HCT116 (cell line): Measurements from ENCODE around the gene SLC37A3. TPM values are rescaled to one million over a fixed set of nuclear protein-coding genes. Genes with fewer than 3 reads are reported as not detected.

ENCODE experiments used
- ATAC-seq: fragments of 200-7000 bp; cut with Tn5 transposase; 2 replicates; pipeline ENCODE4 v1.9.1; 2020; ENCODE audit warnings: mild to moderate bottlenecking, moderate library complexity
- BruUV-seq: library from RNA; stranded (reverse); fragments of 400-500 nt; replicated peaks from 2 replicates; lab custom pipeline; 2021; lab: Mats Ljungman, UMichigan
- CTCF ChIA-PET: fragments of 300-600 bp; sonication (Branson Sonifier 250); formaldehyde crosslinking; loops from one replicate; lab custom pipeline; 2021; ENCODE audit warnings: antibody characterized with exemption; lab: Charles Lee
- POLR2A ChIA-PET: fragments of 300-600, 350-600 bp; sonication (Branson Sonifier 250); formaldehyde crosslinking; loops from one replicate; lab custom pipeline; 2021; ENCODE audit warnings: antibody characterized with exemption; lab: Charles Lee
- RAD21 ChIA-PET, 2 experiments: fragments of 300-600 bp; sonication (Branson Sonifier 250); formaldehyde crosslinking; loops; one replicate each; lab custom pipeline; 2023; ENCODE audit warnings: low total read pairs in 2 of 2; ENCODE audit not compliant: uncharacterized antibody in 2 of 2, unreplicated experiment in 2 of 2, low non-redundant PET in 1 of 2; lab: Charles Lee
- DNase-seq: peaks from one replicate; pipeline ENCODE4 v3.0.0-alpha.2; 2010; ENCODE audit warnings: low read depth, low spot score
- H2AFZ ChIP-seq: fragments of 200-600 bp; shearing (Covaris generic), sonication (generic); 2 replicates; pipeline ENCODE4 v1.6.1; 2017; ENCODE audit warnings: low read depth, mixed run types, mixed read lengths, antibody characterized with exemption, low read length; ENCODE audit not compliant: poor library complexity, severe bottlenecking
- H3K27ac ChIP-seq: 2 replicates; pipeline ENCODE4 v1.5.1; 2012; ENCODE audit warnings: low read depth, low read length
- H3K27me3 ChIP-seq: fragments of 200-600 bp; sonication (generic); 2 replicates; pipeline ENCODE4 v1.6.1; 2016; ENCODE audit warnings: mixed run types, low read length, mixed read lengths; ENCODE audit not compliant: insufficient read depth
- H3K36me3 ChIP-seq, 2 experiments: fragments of 200-500 bp in 1 of 2; fragments of 200-600 bp in 1 of 2; sonication (Bioruptor generic) in 1 of 2; sonication (generic) in 1 of 2; 2 replicates each; pipeline versions ENCODE4 v1.5.1 to v1.6.1; 2014 to 2016; ENCODE audit warnings: low read length in 2 of 2, inconsistent platforms in 1 of 2, mixed read lengths in 1 of 2, mixed run types in 1 of 2; ENCODE audit not compliant: insufficient read depth in 2 of 2, control insufficient read depth in 1 of 2
- H3K4me1 ChIP-seq, 2 experiments: fragments of 200-600 bp in 1 of 2; sonication (generic) in 1 of 2; 2 replicates each; pipeline versions ENCODE4 v1.5.1 to v1.6.1; 2012 to 2017; ENCODE audit warnings: low read length in 2 of 2, inconsistent platforms in 1 of 2, mild to moderate bottlenecking in 1 of 2, mixed read lengths in 1 of 2, mixed run types in 1 of 2, moderate library complexity in 1 of 2; ENCODE audit not compliant: insufficient read depth in 2 of 2, control insufficient read depth in 1 of 2
- H3K4me2 ChIP-seq: fragments of 200-600 bp; sonication (generic); 2 replicates; pipeline ENCODE4 v1.6.1; 2017; ENCODE audit warnings: mixed run types, low read length, mixed read lengths
- H3K4me3 ChIP-seq, 2 experiments: fragments of 200-600 bp in 1 of 2; sonication (generic) in 1 of 2; replicated peaks in 1 of 2; 2 replicates each; pipeline ENCODE4 v1.5.1; 2011 to 2016; ENCODE audit warnings: low read length in 2 of 2, control low read depth in 1 of 2, low read depth in 1 of 2, mild to moderate bottlenecking in 1 of 2, mixed read lengths in 1 of 2, mixed run types in 1 of 2
- H3K79me2 ChIP-seq: fragments of 200-600 bp; sonication (generic); 2 replicates; pipeline ENCODE4 v1.6.1; 2017; ENCODE audit warnings: mild to moderate bottlenecking, mixed run types, low read length, moderate library complexity, mixed read lengths; ENCODE audit not compliant: insufficient read depth
- H3K9ac ChIP-seq: fragments of 200-600 bp; sonication (generic); 2 replicates; pipeline ENCODE4 v1.6.1; 2016; ENCODE audit warnings: low read length, mixed read lengths
- H3K9me2 ChIP-seq: fragments of 200-600 bp; sonication (generic), shearing (Covaris generic); 2 replicates; pipeline ENCODE4 v1.6.1; 2017; ENCODE audit warnings: mixed run types, mild to moderate bottlenecking, moderate library complexity; ENCODE audit not compliant: insufficient read depth
- H3K9me3 ChIP-seq, 2 experiments: fragments of 200-500 bp in 1 of 2; fragments of 200-600 bp in 1 of 2; sonication (Bioruptor generic) in 1 of 2; sonication (generic) in 1 of 2; 2 replicates each; pipeline ENCODE4 v1.6.1; 2014 to 2017; ENCODE audit warnings: low read length in 2 of 2, mixed read lengths in 2 of 2, inconsistent platforms in 1 of 2, low read depth in 1 of 2, mild to moderate bottlenecking in 1 of 2, mixed run types in 1 of 2, moderate library complexity in 1 of 2; ENCODE audit not compliant: control insufficient read depth in 1 of 2, insufficient read depth in 1 of 2
- H4K20me1 ChIP-seq: fragments of 200-600 bp; sonication (generic), shearing (Covaris generic); 2 replicates; pipeline ENCODE4 v1.6.1; 2017; ENCODE audit warnings: mixed run types, mild to moderate bottlenecking, moderate library complexity; ENCODE audit not compliant: insufficient read depth
- CEBPB ChIP-seq: IDR thresholded peaks from 2 replicates; pipeline ENCODE4 v1.6.1; 2012; ENCODE audit warnings: low read depth
- CTCF ChIP-seq, 3 experiments: fragments of 200-600 bp in 1 of 3; sonication (generic) in 1 of 3; IDR thresholded peaks in 2 of 3; conservative IDR thresholded peaks in 1 of 3; 2 replicates each; pipeline ENCODE4 v1.5.1; 2012 to 2017; ENCODE audit warnings: low read depth in 2 of 3, low read length in 2 of 3, antibody characterized with exemption in 1 of 3, borderline replicate concordance in 1 of 3, control low read depth in 1 of 3, mild to moderate bottlenecking in 1 of 3, mixed read lengths in 1 of 3, mixed run types in 1 of 3, moderate library complexity in 1 of 3; ENCODE audit not compliant: insufficient read depth in 1 of 3
- ELF1 ChIP-seq: IDR thresholded peaks from 2 replicates; pipeline ENCODE4 v1.6.1; 2012; ENCODE audit warnings: low read depth, borderline replicate concordance
- EZH2phosphoT487 ChIP-seq: fragments of 200-600 bp; IDR thresholded peaks from 2 replicates; pipeline ENCODE4 v1.6.1; 2018; ENCODE audit warnings: antibody characterized with exemption, borderline replicate concordance
- MAX ChIP-seq: IDR thresholded peaks from 2 replicates; pipeline ENCODE4 v1.6.1; 2012
- POLR2AphosphoS5 ChIP-seq: IDR thresholded peaks from 2 replicates; pipeline ENCODE4 v1.6.1; 2011; ENCODE audit warnings: mild to moderate bottlenecking, low read depth, low read length, moderate library complexity
- RAD21 ChIP-seq: IDR thresholded peaks from 2 replicates; pipeline ENCODE4 v1.6.1; 2012; ENCODE audit warnings: low read depth, mild to moderate bottlenecking
- TCF7L2 ChIP-seq: IDR thresholded peaks from 2 replicates; pipeline ENCODE4 v1.7.0; 2011; ENCODE audit warnings: borderline replicate concordance, inconsistent platforms; ENCODE audit not compliant: insufficient read depth, insufficient read length; ENCODE audit errors: extremely low read depth
- intact Hi-C: fragments of 100-400 bp; cut with micrococcal nuclease; formaldehyde crosslinking; loops from 2 replicates; pipeline ENCODE4 v1.10.0; 2022
- total RNA-seq: library from RNA; stranded (reverse); gene quantifications from one replicate; pipeline ENCODE4 v1.2.1, GENCODE V29; 2021; ENCODE audit not compliant: unreplicated experiment

Gene SLC37A3
- total RNA-seq, 1 experiment from 2014 or later = 41.8 TPM

GRCh38 chr7:140304191-140304799, 94.0 kb downstream of the SLC37A3 start:
- Histone ChIP-seq H3K9ac (no peak overlapping the region), H3K79me2 (no peaks in the 10 kb centered on the region), H3K27me3 (no peaks in the 10 kb centered on the region), H3K9me2 (no peaks in the 10 kb centered on the region), H3K4me2 (no peak overlapping the region), H3K4me1 (no peaks in the 10 kb centered on the region), H2AFZ (no peak overlapping the region), H3K36me3 (no peaks in the 10 kb centered on the region), H3K4me3 (no peak overlapping the region), H3K27ac (no peak overlapping the region), H4K20me1 (no peaks in the 10 kb centered on the region), H3K9me3 (no peaks in the 10 kb centered on the region)
- BruUV-seq = no TSS peak
- intact Hi-C loops = no loop called here
- ChIA-PET RAD21 (no interaction called here), CTCF (no interaction called here), POLR2A (no interaction called here)
- no peak for DNase-seq
- ATAC-seq = peak; percentile 60; the same call in 1 of the 2 replicates
- TF ChIP-seq RAD21 (peak; percentile 65), CTCF (IDR thresholded peaks at IDR 0.05 in 2 of 3, conservative IDR thresholded peaks at IDR 0.05 in 1 of 3; ENCODE audit: borderline replicate concordance in 1 of 3, insufficient read depth in 1 of 3, low read depth in 2 of 3, low read length in 2 of 3) (peak; percentile 12 to 24 (median 23); a peak in 2 of 6 replicates), MAX (no peak)

GRCh38 chr7:140300243-140301136, 97.8 kb downstream of the SLC37A3 start:
- no peak overlapping the region for H3K4me2 ChIP-seq
- H3K9ac ChIP-seq = no peak overlapping the region
- no peaks in the 10 kb centered on the region for H3K79me2 ChIP-seq
- BruUV-seq = no TSS peak
- DNase-seq (no peak), ATAC-seq (no peak)
- POLR2A ChIA-PET = no interaction called here
- no peaks in the 10 kb centered on the region for H3K4me1 ChIP-seq
- RAD21 ChIA-PET = no interaction called here
- H3K9me2 ChIP-seq = no peaks in the 10 kb centered on the region
- CTCF ChIA-PET = no interaction called here
- H4K20me1 ChIP-seq = no peaks in the 10 kb centered on the region
- H3K9me3 ChIP-seq = no peaks in the 10 kb centered on the region
- intact Hi-C loops = no loop called here
- H2AFZ ChIP-seq = no peak overlapping the region
- no peak overlapping the region for H3K27ac ChIP-seq
- no peaks in the 10 kb centered on the region for H3K36me3 ChIP-seq
- H3K4me3 ChIP-seq = no peak overlapping the region
- H3K27me3 ChIP-seq = no peaks in the 10 kb centered on the region
- TF ChIP-seq EZH2phosphoT487 (no peak), POLR2AphosphoS5 (no peak), RAD21 (no peak), MAX (no peak), CEBPB (no peak), CTCF (IDR thresholded peaks at IDR 0.05 in 2 of 3, conservative IDR thresholded peaks at IDR 0.05 in 1 of 3; ENCODE audit: borderline replicate concordance in 1 of 3, insufficient read depth in 1 of 3, low read depth in 2 of 3, low read length in 2 of 3) (no peak), TCF7L2 (no peak), ELF1 (no peak)
